ENCODE results near the gene LPAR1. TPM values are rescaled to one million over a fixed set of nuclear protein-coding genes. Genes with fewer than 3 reads are reported as not detected.
A peak's percentile ranks its signal among the peaks of the same experiment; 100 is the strongest.

LPAR1 gene
- polyA plus RNA-seq, 1 donor = 22.4 TPM

GRCh38 chr9:110939573-110939972 lies 98.7 kb downstream of the LPAR1 start:
- Histone ChIP-seq H3K4me1 (ENCODE audit: control insufficient read depth, insufficient read depth, low read length) (no peaks in the 10 kb centered on the region), H3K9me3 (ENCODE audit: control insufficient read depth, low read depth, low read length) (no peaks in the 10 kb centered on the region), H3K27ac (ENCODE audit: low read length) (no peak overlapping the region), H3K36me3 (ENCODE audit: control insufficient read depth, insufficient read depth, low read length) (peaks cover 10% of the 10 kb centered on the region), H3K4me3 (ENCODE audit: low read length) (no peak overlapping the region), H3K27me3 (ENCODE audit: control insufficient read depth, insufficient read depth, low read length) (no peaks in the 10 kb centered on the region)
- DNase-seq = no peak
- WGBS (ENCODE audit: insufficient coverage, low lambda C conversion rate) = 80% methylated on average over 1 of the region's 1 CpG

- no peak overlapping the region for H3K4me3 ChIP-seq (ENCODE audit: low read length)
- H3K4me1 ChIP-seq (ENCODE audit: control insufficient read depth, insufficient read depth, low read length) = no peaks in the 10 kb centered on the region
- DNase-seq = no peak
- peaks cover 10% of the 10 kb centered on the region for H3K36me3 ChIP-seq (ENCODE audit: control insufficient read depth, insufficient read depth, low read length)
- WGBS (ENCODE audit: insufficient coverage, low lambda C conversion rate) = 100% methylated on average over 2 of the region's 5 CpGs
- no peaks in the 10 kb centered on the region for H3K9me3 ChIP-seq (ENCODE audit: control insufficient read depth, low read depth, low read length)
- H3K27me3 ChIP-seq (ENCODE audit: control insufficient read depth, insufficient read depth, low read length) = no peaks in the 10 kb centered on the region
- H3K27ac ChIP-seq (ENCODE audit: low read length) = no peak overlapping the region
Measured at GRCh38 chr9:110939047-110939446, 99.2 kb downstream of the LPAR1 start.

GRCh38 chr9:110938242-110938641 lies 100.0 kb downstream of the LPAR1 start:
- H3K27me3 ChIP-seq (ENCODE audit: control insufficient read depth, insufficient read depth, low read length) = no peaks in the 10 kb centered on the region
- no peak overlapping the region for H3K4me3 ChIP-seq (ENCODE audit: low read length)
- 47% methylated on average over 2 of the region's 3 CpGs for WGBS (ENCODE audit: insufficient coverage, low lambda C conversion rate)
- no peaks in the 10 kb centered on the region for H3K9me3 ChIP-seq (ENCODE audit: control insufficient read depth, low read depth, low read length)
- no peak overlapping the region for H3K27ac ChIP-seq (ENCODE audit: low read length)
- H3K36me3 ChIP-seq (ENCODE audit: control insufficient read depth, insufficient read depth, low read length) = peaks cover 10% of the 10 kb centered on the region
- no peak for DNase-seq
- no peaks in the 10 kb centered on the region for H3K4me1 ChIP-seq (ENCODE audit: control insufficient read depth, insufficient read depth, low read length)

- no peak for DNase-seq
- peaks cover 10% of the 10 kb centered on the region for H3K36me3 ChIP-seq (ENCODE audit: control insufficient read depth, insufficient read depth, low read length)
- H3K4me1 ChIP-seq (ENCODE audit: control insufficient read depth, insufficient read depth, low read length) = peaks cover 5% of the 10 kb centered on the region
- H3K27ac ChIP-seq (ENCODE audit: low read length) = no peak overlapping the region
- 71% methylated on average over 3 of the region's 3 CpGs for WGBS (ENCODE audit: insufficient coverage, low lambda C conversion rate)
- H3K4me3 ChIP-seq (ENCODE audit: low read length) = no peak overlapping the region
- no peaks in the 10 kb centered on the region for H3K9me3 ChIP-seq (ENCODE audit: control insufficient read depth, low read depth, low read length)
- H3K27me3 ChIP-seq (ENCODE audit: control insufficient read depth, insufficient read depth, low read length) = no peaks in the 10 kb centered on the region
Measured at GRCh38 chr9:110936719-110937452, 101.4 kb downstream of the LPAR1 start.

GRCh38 chr9:110936237-110936636 lies 102.0 kb downstream of the LPAR1 start:
- no peaks in the 10 kb centered on the region for H3K9me3 ChIP-seq (ENCODE audit: control insufficient read depth, low read depth, low read length)
- 100% methylated on average over 1 of the region's 3 CpGs for WGBS (ENCODE audit: insufficient coverage, low lambda C conversion rate)

GRCh38 chr9:110935829-110936228 lies 102.4 kb downstream of the LPAR1 start:
- Histone ChIP-seq H3K27ac (ENCODE audit: low read length) (no peak overlapping the region), H3K27me3 (ENCODE audit: control insufficient read depth, insufficient read depth, low read length) (no peaks in the 10 kb centered on the region), H3K36me3 (ENCODE audit: control insufficient read depth, insufficient read depth, low read length) (peaks cover 2% of the 10 kb centered on the region), H3K4me1 (ENCODE audit: control insufficient read depth, insufficient read depth, low read length) (peaks cover 5% of the 10 kb centered on the region), H3K4me3 (ENCODE audit: low read length) (no peak overlapping the region), H3K9me3 (ENCODE audit: control insufficient read depth, low read depth, low read length) (no peaks in the 10 kb centered on the region)
- WGBS (ENCODE audit: insufficient coverage, low lambda C conversion rate) = 100% methylated on average over 1 of the region's 3 CpGs
- DNase-seq = no peak

More at GRCh38 chr9:110936237-110936636, 102.0 kb downstream of the LPAR1 start:
- H3K4me1 ChIP-seq (ENCODE audit: control insufficient read depth, insufficient read depth, low read length) = peaks cover 5% of the 10 kb centered on the region
- no peaks in the 10 kb centered on the region for H3K27me3 ChIP-seq (ENCODE audit: control insufficient read depth, insufficient read depth, low read length)
- H3K27ac ChIP-seq (ENCODE audit: low read length) = no peak overlapping the region
- H3K4me3 ChIP-seq (ENCODE audit: low read length) = no peak overlapping the region
- peaks cover 3% of the 10 kb centered on the region for H3K36me3 ChIP-seq (ENCODE audit: control insufficient read depth, insufficient read depth, low read length)
- DNase-seq = no peak

GRCh38 chr9:110933350-110934001 lies 104.8 kb downstream of the LPAR1 start:
- no peak for DNase-seq
- peak overlapping the region; percentile 76 for H3K27ac ChIP-seq (ENCODE audit: low read length)
- H3K9me3 ChIP-seq (ENCODE audit: control insufficient read depth, low read depth, low read length) = no peaks in the 10 kb centered on the region
- no peaks in the 10 kb centered on the region for H3K36me3 ChIP-seq (ENCODE audit: control insufficient read depth, insufficient read depth, low read length)
- peaks cover 5% of the 10 kb centered on the region for H3K4me1 ChIP-seq (ENCODE audit: control insufficient read depth, insufficient read depth, low read length)
- no peaks in the 10 kb centered on the region for H3K27me3 ChIP-seq (ENCODE audit: control insufficient read depth, insufficient read depth, low read length)
- H3K4me3 ChIP-seq (ENCODE audit: low read length) = no peak overlapping the region
- no CpG with 5 or more reads among the region's 4 CpGs for WGBS (ENCODE audit: insufficient coverage, low lambda C conversion rate)

- Histone ChIP-seq H3K27ac (ENCODE audit: low read length) (peak overlapping the region; percentile 76), H3K36me3 (ENCODE audit: control insufficient read depth, insufficient read depth, low read length) (no peaks in the 10 kb centered on the region), H3K4me1 (ENCODE audit: control insufficient read depth, insufficient read depth, low read length) (peaks cover 5% of the 10 kb centered on the region), H3K9me3 (ENCODE audit: control insufficient read depth, low read depth, low read length) (no peaks in the 10 kb centered on the region), H3K4me3 (ENCODE audit: low read length) (no peak overlapping the region), H3K27me3 (ENCODE audit: control insufficient read depth, insufficient read depth, low read length) (no peaks in the 10 kb centered on the region)
- DNase-seq = peak; percentile 55 to 78
- 84% methylated on average over 2 of the region's 3 CpGs for WGBS (ENCODE audit: insufficient coverage, low lambda C conversion rate)
Measured at GRCh38 chr9:110932863-110933262, 105.4 kb downstream of the LPAR1 start.

- WGBS (ENCODE audit: insufficient coverage, low lambda C conversion rate) = no CpG with 5 or more reads among the region's 2 CpGs
- H3K4me3 ChIP-seq (ENCODE audit: low read length) = no peak overlapping the region
- no peaks in the 10 kb centered on the region for H3K27me3 ChIP-seq (ENCODE audit: control insufficient read depth, insufficient read depth, low read length)
- no peaks in the 10 kb centered on the region for H3K36me3 ChIP-seq (ENCODE audit: control insufficient read depth, insufficient read depth, low read length)
- H3K9me3 ChIP-seq (ENCODE audit: control insufficient read depth, low read depth, low read length) = no peaks in the 10 kb centered on the region
- no peak overlapping the region for H3K27ac ChIP-seq (ENCODE audit: low read length)
- no peak for DNase-seq
- H3K4me1 ChIP-seq (ENCODE audit: control insufficient read depth, insufficient read depth, low read length) = peaks cover 5% of the 10 kb centered on the region
Measured at GRCh38 chr9:110928599-110928998, 109.7 kb downstream of the LPAR1 start.

GRCh38 chr9:110926828-110927487 lies 111.3 kb downstream of the LPAR1 start:
- no peak overlapping the region for H3K27ac ChIP-seq (ENCODE audit: low read length)
- H3K4me1 ChIP-seq (ENCODE audit: control insufficient read depth, insufficient read depth, low read length) = no peaks in the 10 kb centered on the region
- H3K27me3 ChIP-seq (ENCODE audit: control insufficient read depth, insufficient read depth, low read length) = no peaks in the 10 kb centered on the region
- H3K9me3 ChIP-seq (ENCODE audit: control insufficient read depth, low read depth, low read length) = no peaks in the 10 kb centered on the region
- DNase-seq = peak; percentile 42 to 55
- no peak overlapping the region for H3K4me3 ChIP-seq (ENCODE audit: low read length)
- no peaks in the 10 kb centered on the region for H3K36me3 ChIP-seq (ENCODE audit: control insufficient read depth, insufficient read depth, low read length)
- 79% methylated on average over 2 of the region's 10 CpGs for WGBS (ENCODE audit: insufficient coverage, low lambda C conversion rate)

Measured in large intestine (tissue), 3 donors.